Measurements from ENCODE around the gene PRSS21. TPM values are rescaled to one million over a fixed set of nuclear protein-coding genes. Genes with fewer than 3 reads are reported as not detected.

Gene PRSS21
- total RNA-seq, 4 donors from 2014 or later = 1.5 TPM; not detected in 3

DNA sequence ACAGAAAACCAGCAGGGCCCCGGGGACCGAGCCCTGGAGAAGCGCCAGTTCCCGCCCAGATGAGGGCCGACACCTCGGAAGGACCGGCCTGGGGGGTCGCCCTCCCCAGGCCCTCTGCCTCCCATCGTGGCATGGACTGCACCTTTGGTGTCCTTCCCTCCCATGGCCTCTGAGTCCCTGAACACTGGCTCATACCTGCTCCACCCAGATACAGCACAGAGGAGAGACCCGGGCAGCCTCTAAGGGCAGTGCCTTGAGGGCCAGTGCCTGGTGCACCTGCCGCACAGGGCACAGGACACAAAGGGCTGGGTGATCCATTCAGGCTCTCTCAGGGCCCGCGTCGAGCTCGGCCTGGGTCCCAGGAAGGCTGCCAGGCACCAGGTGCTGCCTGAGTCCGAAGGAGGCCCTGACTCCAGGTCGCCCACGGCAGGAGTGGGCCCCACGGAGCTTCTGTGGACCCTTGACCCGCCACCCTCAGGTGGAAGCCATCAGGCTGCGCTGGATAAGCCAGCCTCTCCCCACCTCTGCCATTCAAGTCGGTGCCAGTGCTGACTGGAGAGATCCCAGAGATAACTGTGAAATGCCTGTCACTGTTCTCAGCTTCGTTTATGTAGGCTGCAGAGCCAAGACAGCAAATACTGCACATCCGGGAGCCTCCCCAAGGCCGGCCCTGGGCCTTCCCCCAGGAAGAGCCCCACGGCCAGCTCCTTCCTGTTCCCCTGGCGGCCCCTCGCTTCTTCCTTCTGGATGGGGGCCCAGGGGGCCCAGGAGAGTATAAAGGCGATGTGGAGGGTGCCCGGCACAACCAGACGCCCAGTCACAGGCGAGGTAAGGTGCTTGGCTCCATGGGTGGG, 12.7 kb downstream of the PRSS21 start, which contains the start of gene ZG16B:
Gene ZG16B, plus strand, starts transcription at position 803 of the 854 bp plus-strand sequence. CDS start 139 bp downstream, outside the sequence.
- no peaks in the 10 kb centered on the region for H3K36me3 ChIP-seq
- H3K27ac ChIP-seq = peak within 1 kb of the TSS in 1 of 4 donors; percentile 54
- WGBS, 2 donors = 33 to 51% methylated on average over 14 to 15 of the region's 32 CpGs
- no peaks in the 10 kb centered on the region for H3K9me3 ChIP-seq
- H3K4me1 ChIP-seq = peaks cover 0 to 11% (median 9%) of the 10 kb centered on the region in 3 donors
- H3K4me3 ChIP-seq = no peak within 1 kb of the TSS
- intact Hi-C loops (cut with DNase I) = no loop called here
- TF ChIP-seq, protein P1, sequence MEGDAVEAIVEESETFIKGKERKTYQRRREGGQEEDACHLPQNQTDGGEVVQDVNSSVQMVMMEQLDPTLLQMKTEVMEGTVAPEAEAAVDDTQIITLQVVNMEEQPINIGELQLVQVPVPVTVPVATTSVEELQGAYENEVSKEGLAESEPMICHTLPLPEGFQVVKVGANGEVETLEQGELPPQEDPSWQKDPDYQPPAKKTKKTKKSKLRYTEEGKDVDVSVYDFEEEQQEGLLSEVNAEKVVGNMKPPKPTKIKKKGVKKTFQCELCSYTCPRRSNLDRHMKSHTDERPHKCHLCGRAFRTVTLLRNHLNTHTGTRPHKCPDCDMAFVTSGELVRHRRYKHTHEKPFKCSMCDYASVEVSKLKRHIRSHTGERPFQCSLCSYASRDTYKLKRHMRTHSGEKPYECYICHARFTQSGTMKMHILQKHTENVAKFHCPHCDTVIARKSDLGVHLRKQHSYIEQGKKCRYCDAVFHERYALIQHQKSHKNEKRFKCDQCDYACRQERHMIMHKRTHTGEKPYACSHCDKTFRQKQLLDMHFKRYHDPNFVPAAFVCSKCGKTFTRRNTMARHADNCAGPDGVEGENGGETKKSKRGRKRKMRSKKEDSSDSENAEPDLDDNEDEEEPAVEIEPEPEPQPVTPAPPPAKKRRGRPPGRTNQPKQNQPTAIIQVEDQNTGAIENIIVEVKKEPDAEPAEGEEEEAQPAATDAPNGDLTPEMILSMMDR (IDR thresholded peaks at IDR 0.05) = no peak
- TF ChIP-seq POLR2A (IDR thresholded peaks at IDR 0.05) = no peak
- DNase-seq = no peak
- H3K27me3 ChIP-seq = peaks cover 0 to 82% (median 0%) of the 10 kb centered on the region in 4 donors

DNA sequence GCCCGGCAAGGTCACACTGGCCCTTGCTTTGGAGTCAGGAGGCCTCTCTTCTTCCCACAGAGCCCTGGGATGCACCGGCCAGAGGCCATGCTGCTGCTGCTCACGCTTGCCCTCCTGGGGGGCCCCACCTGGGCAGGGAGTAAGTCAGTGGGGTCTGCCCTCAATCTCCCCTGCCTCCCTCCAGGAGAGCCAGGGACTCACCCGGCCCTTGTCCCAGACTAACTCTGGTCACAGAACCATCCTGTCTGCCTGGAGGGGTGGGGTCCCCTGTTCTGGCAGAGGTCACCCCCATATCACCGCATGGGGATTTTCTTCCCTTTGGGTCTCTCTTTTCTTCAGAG, 13.3 kb downstream of the PRSS21 start:
- no peaks in the 10 kb centered on the region for H3K36me3 ChIP-seq
- H3K4me3 ChIP-seq = no peak overlapping the region
- H3K27me3 ChIP-seq = peaks cover 0 to 76% (median 0%) of the 10 kb centered on the region in 4 donors
- intact Hi-C loops (cut with DNase I) = no loop called here
- H3K9me3 ChIP-seq = no peaks in the 10 kb centered on the region
- H3K27ac ChIP-seq = peak overlapping the region in 1 of 4 donors; percentile 37
- 80 to 83% methylated on average over 1 of the region's 5 CpGs for WGBS, 2 donors
- no peak for DNase-seq
- peaks cover 0 to 14% (median 13%) of the 10 kb centered on the region in 3 donors for H3K4me1 ChIP-seq
- TF ChIP-seq, protein P1 (IDR thresholded peaks at IDR 0.05) = no peak

DNA sequence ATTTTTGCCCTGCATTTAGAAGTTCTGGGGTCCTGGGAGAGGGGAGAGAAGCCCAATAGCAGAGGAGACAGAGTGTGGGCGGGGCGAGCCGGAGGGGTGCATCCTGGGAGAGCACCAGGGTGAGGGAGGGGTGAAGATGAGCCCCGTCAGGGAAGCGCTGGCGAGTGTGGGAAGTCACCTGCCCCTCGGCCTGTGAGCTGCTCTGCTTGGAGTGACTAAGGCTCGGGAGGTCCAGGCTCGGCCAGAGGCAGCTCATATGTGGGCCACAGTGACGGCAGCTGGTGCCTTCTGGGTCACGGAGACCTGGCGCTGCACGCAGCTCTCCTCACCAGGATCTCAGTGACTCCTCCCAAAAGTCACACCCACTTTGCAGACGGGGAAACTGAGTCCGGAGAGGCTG, 14.2 kb downstream of the PRSS21 start:
- intact Hi-C loops (cut with DNase I) = no loop called here
- H3K27ac ChIP-seq = no peak overlapping the region
- DNase-seq = no peak

DNA sequence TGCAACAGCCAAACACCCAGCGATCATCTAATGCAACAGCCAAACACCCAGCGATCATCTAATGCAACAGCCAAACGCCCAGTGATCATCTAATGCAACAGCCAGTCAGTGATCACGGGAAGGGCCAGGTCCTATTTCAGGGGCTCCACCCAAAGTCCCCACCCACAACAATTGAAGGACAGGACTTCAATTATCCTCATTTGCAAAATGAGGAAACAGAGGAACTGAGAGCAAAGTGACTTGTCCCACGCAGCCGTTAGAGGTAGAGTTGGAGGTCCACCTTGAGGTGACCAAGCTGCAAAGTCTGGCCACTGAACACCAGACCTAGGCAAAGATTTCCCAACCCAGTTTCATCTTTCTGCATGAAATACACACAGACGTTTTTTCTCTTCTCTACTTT, 16.7 kb downstream of the PRSS21 start:
- no peaks in the 10 kb centered on the region for H3K36me3 ChIP-seq
- no peak overlapping the region for H3K4me3 ChIP-seq
- H3K27ac ChIP-seq = no peak overlapping the region
- no peak for DNase-seq
- peaks cover 0 to 59% (median 0%) of the 10 kb centered on the region in 4 donors for H3K27me3 ChIP-seq
- TF ChIP-seq, protein P1 (IDR thresholded peaks at IDR 0.05) = no peak
- no peak for TF ChIP-seq POLR2A (IDR thresholded peaks at IDR 0.05)
- 64 to 73% methylated on average over 4 of the region's 7 CpGs for WGBS, 2 donors
- intact Hi-C loops (cut with DNase I) = no loop called here
- H3K9me3 ChIP-seq = no peaks in the 10 kb centered on the region
- H3K4me1 ChIP-seq = peaks cover 0 to 22% (median 19%) of the 10 kb centered on the region in 3 donors

More for the DNA sequence above, 14.2 kb downstream of the PRSS21 start:
- peaks cover 0 to 22% (median 22%) of the 10 kb centered on the region in 3 donors for H3K4me1 ChIP-seq
- peaks cover 0 to 67% (median 0%) of the 10 kb centered on the region in 4 donors for H3K27me3 ChIP-seq
- no peaks in the 10 kb centered on the region for H3K9me3 ChIP-seq
- H3K4me3 ChIP-seq = no peak overlapping the region
- no peak for TF ChIP-seq POLR2A (IDR thresholded peaks at IDR 0.05)
- TF ChIP-seq, protein P1 (IDR thresholded peaks at IDR 0.05) = no peak
- H3K36me3 ChIP-seq = no peaks in the 10 kb centered on the region
- WGBS, 2 donors = 83 to 84% methylated on average over 4 to 11 of the region's 15 CpGs

DNA sequence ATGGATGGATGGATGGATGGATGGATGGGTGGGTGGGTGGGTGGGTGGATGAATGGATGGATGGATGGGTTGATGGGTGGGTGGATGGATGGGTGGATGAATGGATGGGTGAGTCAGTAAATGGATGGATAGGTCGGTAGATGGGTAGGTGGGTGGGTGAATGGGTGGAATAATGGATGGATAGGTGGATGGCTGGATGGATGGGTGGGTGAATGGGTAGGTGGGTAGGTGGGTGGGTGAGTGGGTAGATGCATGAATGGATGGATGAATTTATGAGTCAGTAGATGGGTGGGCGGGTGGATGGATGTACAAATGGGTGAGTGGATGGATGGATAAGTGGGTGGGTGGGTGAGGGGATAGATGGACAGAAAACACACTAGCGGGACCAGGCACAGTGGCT, 17.9 kb downstream of the PRSS21 start:
- no peak for DNase-seq
- H3K27me3 ChIP-seq = peaks cover 0 to 52% (median 0%) of the 10 kb centered on the region in 4 donors
- peaks cover 0 to 19% (median 17%) of the 10 kb centered on the region in 3 donors for H3K4me1 ChIP-seq
- TF ChIP-seq, protein P1 (IDR thresholded peaks at IDR 0.05) = no peak
- no peak for TF ChIP-seq POLR2A (IDR thresholded peaks at IDR 0.05)
- no peaks in the 10 kb centered on the region for H3K36me3 ChIP-seq
- WGBS, 2 donors = 75 to 78% methylated on average over 3 of the region's 3 CpGs
- no peaks in the 10 kb centered on the region for H3K9me3 ChIP-seq
- H3K27ac ChIP-seq = peak overlapping the region in 2 of 4 donors; percentile 65 to 66
- no peak overlapping the region for H3K4me3 ChIP-seq
- intact Hi-C loops (cut with DNase I) = no loop called here
